WTC11 (cell line): Measurements from ENCODE around the gene POLR2E. TPM values are rescaled to one million over a fixed set of nuclear protein-coding genes. Genes with fewer than 3 reads are reported as not detected.
"Not testable (repeated sequence)": the region's sequence is repeated elsewhere in the genome, so short reads cannot be mapped to it uniquely, and the experiment has no call there.

Experiments
- ATAC-seq: fragments of 200-7000 bp; cut with Tn5 transposase; 2 replicates; pipeline ENCODE4 v1.10.0; 2021; ENCODE audit warnings: mild to moderate bottlenecking, moderate library complexity
- CTCF ChIA-PET: fragments of 300-600 bp; sonication (Branson Sonifier 250); formaldehyde crosslinking; loops from one replicate; lab custom pipeline; 2021; ENCODE audit warnings: antibody characterized with exemption; lab: Charles Lee
- POLR2A ChIA-PET: fragments of 350-600 bp; sonication (Branson Sonifier 250); formaldehyde crosslinking; loops from one replicate; lab custom pipeline; 2021; ENCODE audit warnings: antibody characterized with exemption; lab: Charles Lee
- DNase-seq: peaks from one replicate; pipeline ENCODE4 v3.0.0; 2021; ENCODE audit warnings: low spot score
- H3K27ac Mint-ChIP-seq: 2 replicates; pipeline ENCODE4 v1.8.0; 2021; ENCODE audit warnings: mixed read lengths
- H3K27me3 Mint-ChIP-seq: 2 replicates; pipeline ENCODE4 v1.8.0; 2021; ENCODE audit warnings: low read depth, mild to moderate bottlenecking, moderate library complexity, mixed read lengths
- H3K36me3 Mint-ChIP-seq: 2 replicates; pipeline ENCODE4 v1.8.0; 2021; ENCODE audit warnings: mixed read lengths
- H3K4me1 Mint-ChIP-seq: 2 replicates; pipeline ENCODE4 v1.8.0; 2022; ENCODE audit warnings: mixed read lengths
- H3K4me3 Mint-ChIP-seq: 2 replicates; pipeline ENCODE4 v1.8.0; 2021; ENCODE audit warnings: mild to moderate bottlenecking, moderate library complexity, mixed read lengths
- H3K9me3 Mint-ChIP-seq: 2 replicates; pipeline ENCODE4 v1.8.0; 2021; ENCODE audit warnings: mixed read lengths
- ARID4B ChIP-seq: sonication (generic); formaldehyde crosslinking; IDR thresholded peaks from 2 replicates; pipeline ENCODE4 v1.8.0; 2023; ENCODE audit warnings: missing genetic modification reagents, mild to moderate bottlenecking, borderline replicate concordance
- CBFB ChIP-seq: sonication (generic); formaldehyde crosslinking; IDR thresholded peaks from 2 replicates; pipeline ENCODE4 v1.8.1; 2022; ENCODE audit warnings: mild to moderate bottlenecking, low read depth, missing genetic modification reagents
- EMX1 ChIP-seq: fragments of 250-450 bp; sonication (Bioruptor Pico); IDR thresholded peaks from 2 replicates; pipeline ENCODE4 v1.8.0; 2021; ENCODE audit warnings: mild to moderate bottlenecking
- FOXP1 ChIP-seq: sonication (generic); formaldehyde crosslinking; IDR thresholded peaks from 2 replicates; pipeline ENCODE4 v1.8.0; 2022; ENCODE audit warnings: missing genetic modification reagents, mild to moderate bottlenecking, moderate library complexity, borderline replicate concordance
- FOXP4 ChIP-seq: sonication (generic); formaldehyde crosslinking; IDR thresholded peaks from 2 replicates; pipeline ENCODE4 v1.8.0; 2022; ENCODE audit warnings: mild to moderate bottlenecking, missing genetic modification reagents
- GABPB1 ChIP-seq: sonication (generic); formaldehyde crosslinking; IDR thresholded peaks from 2 replicates; pipeline ENCODE4 v1.8.1; 2023; ENCODE audit warnings: mild to moderate bottlenecking, missing genetic modification reagents
- GRHL2 ChIP-seq: fragments of 250-450 bp; sonication (Bioruptor Pico); IDR thresholded peaks from 2 replicates; pipeline ENCODE4 v1.8.0; 2022; ENCODE audit warnings: mild to moderate bottlenecking, moderate library complexity; ENCODE audit not compliant: insufficient replicate concordance, severe bottlenecking
- HMGA2 ChIP-seq: fragments of 250-450 bp; sonication (Bioruptor Pico); IDR thresholded peaks from 2 replicates; pipeline ENCODE4 v1.4.0; 2021; ENCODE audit warnings: mild to moderate bottlenecking, moderate library complexity
- JAZF1 ChIP-seq: fragments of 250-450 bp; sonication (Bioruptor Pico); IDR thresholded peaks from 2 replicates; pipeline ENCODE4 v1.9.0; 2021; ENCODE audit warnings: moderate library complexity, mild to moderate bottlenecking, inconsistent platforms
- MLX ChIP-seq: sonication (generic); formaldehyde crosslinking; IDR thresholded peaks from 2 replicates; pipeline ENCODE4 v1.8.1; 2023; ENCODE audit warnings: mild to moderate bottlenecking, missing genetic modification reagents, moderate library complexity
- NFE2L1 ChIP-seq: sonication (generic); formaldehyde crosslinking; IDR thresholded peaks from 2 replicates; pipeline ENCODE4 v1.8.1; 2023; ENCODE audit warnings: missing genetic modification reagents
- NR1H2 ChIP-seq: sonication (generic); formaldehyde crosslinking; IDR thresholded peaks from 2 replicates; pipeline ENCODE4 v1.9.0; 2021; ENCODE audit warnings: mild to moderate bottlenecking, moderate library complexity, missing genetic modification reagents
- NR2C2 ChIP-seq: sonication (generic); formaldehyde crosslinking; IDR thresholded peaks from 2 replicates; pipeline ENCODE4 v1.8.0; 2022; ENCODE audit warnings: mild to moderate bottlenecking, missing genetic modification reagents
- PREB ChIP-seq: sonication (generic); formaldehyde crosslinking; IDR thresholded peaks from 2 replicates; pipeline ENCODE4 v1.8.1; 2022; ENCODE audit warnings: mild to moderate bottlenecking, missing genetic modification reagents, moderate library complexity, borderline replicate concordance
- RELA ChIP-seq: sonication (generic); formaldehyde crosslinking; IDR thresholded peaks from 2 replicates; pipeline ENCODE4 v1.8.1; 2022; ENCODE audit warnings: missing genetic modification reagents, mild to moderate bottlenecking, borderline replicate concordance
- ZBTB21 ChIP-seq: sonication (generic); formaldehyde crosslinking; IDR thresholded peaks from 2 replicates; pipeline ENCODE4 v1.8.1; 2023; ENCODE audit warnings: mild to moderate bottlenecking, missing genetic modification reagents, borderline replicate concordance
- ZNF121 ChIP-seq: sonication (generic); formaldehyde crosslinking; IDR thresholded peaks from 2 replicates; pipeline ENCODE4 v1.8.0; 2023; ENCODE audit warnings: missing genetic modification reagents
- total RNA-seq: library from RNA; stranded (reverse); gene quantifications from 3 replicates; pipeline ENCODE4 v1.2.3, GENCODE V29; 2021
- TF ChIP-seq, protein P1 (sequence below): fragments of 250-450 bp; sonication (Bioruptor Pico); IDR thresholded peaks from 2 replicates; pipeline ENCODE4 v1.9.0; 2021; ENCODE audit warnings: moderate library complexity, mild to moderate bottlenecking, inconsistent platforms, borderline replicate concordance

The POLR2E gene
- total RNA-seq, 1 experiment from 2014 or later: 275 TPM

DNA sequence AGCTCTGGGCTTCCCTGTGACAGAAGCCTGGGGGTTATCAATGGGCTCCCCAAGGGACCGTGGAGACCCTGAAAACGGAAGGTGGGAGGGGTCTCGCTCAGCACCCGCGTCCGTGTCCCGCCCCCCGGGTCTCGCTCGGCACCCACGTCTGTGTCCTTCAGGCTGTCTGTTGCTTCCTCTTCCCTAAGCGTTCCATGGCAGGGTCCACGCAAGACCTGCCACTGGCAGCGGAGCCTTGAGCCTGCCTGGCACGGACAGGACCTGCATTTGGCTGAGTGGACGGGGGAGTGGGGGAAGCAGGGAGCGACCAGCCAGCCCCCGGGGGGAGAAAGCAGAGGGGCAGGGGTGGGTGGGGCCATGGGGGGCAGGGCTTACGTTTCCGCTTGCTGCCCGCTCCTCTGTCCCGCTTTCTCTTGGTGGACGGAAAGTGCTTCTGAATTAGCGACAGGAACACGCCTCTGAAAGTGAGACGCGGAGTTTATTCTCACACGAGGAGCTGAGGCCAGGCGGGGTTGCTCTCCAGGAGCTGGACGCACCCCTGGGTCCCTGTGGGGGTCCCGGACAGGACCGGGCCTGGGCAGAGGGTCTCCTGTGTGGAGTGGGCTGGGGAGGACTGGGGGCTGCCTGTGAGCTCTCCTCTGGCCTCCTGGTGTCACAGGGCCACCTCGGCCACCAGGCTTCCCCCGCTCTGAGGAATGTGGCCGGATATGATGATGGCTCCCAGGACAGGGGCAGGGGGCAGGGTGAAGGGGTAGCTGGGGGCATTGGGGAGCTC is 20.7 kb upstream of the POLR2E start (continued):
- TF ChIP-seq ARID4B (CRISPR knock-in tag): no peak
- TF ChIP-seq NFE2L1: no peak
- no peak for TF ChIP-seq ZNF121 (CRISPR knock-in tag)
- TF ChIP-seq, protein P1, sequence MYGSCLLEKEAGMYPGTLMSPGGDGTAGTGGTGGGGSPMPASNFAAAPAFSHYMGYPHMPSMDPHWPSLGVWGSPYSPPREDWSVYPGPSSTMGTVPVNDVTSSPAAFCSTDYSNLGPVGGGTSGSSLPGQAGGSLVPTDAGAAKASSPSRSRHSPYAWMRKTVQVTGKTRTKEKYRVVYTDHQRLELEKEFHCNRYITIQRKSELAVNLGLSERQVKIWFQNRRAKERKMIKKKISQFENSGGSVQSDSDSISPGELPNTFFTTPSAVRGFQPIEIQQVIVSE (CRISPR knock-in tag): no peak
- no peak for TF ChIP-seq NR2C2 (CRISPR knock-in tag)
- TF ChIP-seq PREB: no peak
- TF ChIP-seq NR1H2 (CRISPR knock-in tag): no peak
- no peak for TF ChIP-seq HMGA2 (CRISPR knock-in tag)
- no peak for TF ChIP-seq FOXP1
- no peak for TF ChIP-seq FOXP4 (CRISPR knock-in tag)
- no peak for TF ChIP-seq MLX (CRISPR knock-in tag)

DNA sequence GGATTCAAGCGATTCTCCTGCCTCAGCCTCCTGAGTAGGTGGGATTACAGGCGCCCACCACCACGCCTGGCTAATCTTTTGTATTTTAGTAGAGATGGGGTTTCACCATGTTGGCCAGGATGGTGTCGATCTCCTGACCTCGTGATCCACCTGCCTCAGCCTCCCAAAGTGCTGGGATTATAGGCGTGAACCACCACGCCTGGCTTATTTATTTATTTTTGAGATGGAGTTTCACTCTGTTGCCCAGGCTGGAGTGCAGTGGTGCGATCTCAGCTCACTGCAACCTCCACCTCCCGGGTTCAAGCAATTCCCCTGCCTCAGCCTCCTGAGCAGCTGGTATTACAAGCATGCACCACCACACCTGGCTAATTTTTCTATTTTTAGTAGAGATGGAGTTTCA is 19.6 kb upstream of the POLR2E start:
- ATAC-seq, H3K4me3 Mint-ChIP-seq, H3K27me3 Mint-ChIP-seq, DNase-seq, H3K4me1 Mint-ChIP-seq, H3K27ac Mint-ChIP-seq, H3K9me3 Mint-ChIP-seq, H3K36me3 Mint-ChIP-seq, POLR2A ChIA-PET: not testable (repeated sequence)
- CTCF ChIA-PET: interaction anchor here (2.6 kb wide), 1 partner anchor 74 kb away, joined by 11 read pairs; the partner anchor contains the start of gene ABCA7

GRCh38 chr19:1113986-1114483 is 18.9 kb upstream of the POLR2E start:
- Mint-ChIP-seq H3K36me3 (no peaks in the 10 kb centered on the region), H3K4me3 (no peak overlapping the region), H3K27me3 (no peaks in the 10 kb centered on the region), H3K4me1 (peaks cover 2% of the 10 kb centered on the region; the same call in 1 of the 2 replicates), H3K9me3 (no peaks in the 10 kb centered on the region), H3K27ac (no peak overlapping the region)
- no peak for ATAC-seq
- TF ChIP-seq EMX1 (CRISPR knock-in tag) (no peak), ZBTB21 (CRISPR knock-in tag) (no peak), JAZF1 (CRISPR knock-in tag) (no peak), CBFB (CRISPR knock-in tag) (no peak), RELA (CRISPR knock-in tag) (no peak), GRHL2 (no peak), GABPB1 (CRISPR knock-in tag) (no peak)
- CTCF ChIA-PET: interaction anchor here (0.6 to 3.0 kb wide), 47 partner anchors 9 to 155 kb away, joined by 3 to 69 read pairs (median 8); partner anchors contain the start of genes ABCA7, ARHGAP45, ATP5F1D and CBARP
- no peak for DNase-seq
- POLR2A ChIA-PET: interaction anchor here (1.0 to 1.1 kb wide), 2 partner anchors 124 to 155 kb away, joined by 3 to 4 read pairs; partner anchors contain the start of genes CBARP and CIRBP
